GM13977 (cell line): ENCODE results near the gene FAM184B.

Experiments used
- DNase-seq: peaks from one replicate; pipeline ENCODE4 v3.0.0; 2012; ENCODE audit warnings: low spot score
- in situ Hi-C: fragments of 300-500 bp; cut with MboI; formaldehyde crosslinking; loops from one replicate; pipeline ENCODE4 v1.12.0; 2022; ENCODE audit warnings: low sequenced_read_pairs, low pct_unique_long_range_greater_than_20kb, mixed read lengths, inconsistent platforms; ENCODE audit not compliant: unreplicated experiment
- TF ChIP-seq, protein P1 (sequence below): IDR thresholded peaks from 2 replicates; pipeline ENCODE4 v1.5.1; 2012; ENCODE audit warnings: mild to moderate bottlenecking, control low read depth; ENCODE audit not compliant: insufficient read depth; ENCODE audit errors: extremely low read depth, missing control alignments

The FAM184B gene

DNA sequence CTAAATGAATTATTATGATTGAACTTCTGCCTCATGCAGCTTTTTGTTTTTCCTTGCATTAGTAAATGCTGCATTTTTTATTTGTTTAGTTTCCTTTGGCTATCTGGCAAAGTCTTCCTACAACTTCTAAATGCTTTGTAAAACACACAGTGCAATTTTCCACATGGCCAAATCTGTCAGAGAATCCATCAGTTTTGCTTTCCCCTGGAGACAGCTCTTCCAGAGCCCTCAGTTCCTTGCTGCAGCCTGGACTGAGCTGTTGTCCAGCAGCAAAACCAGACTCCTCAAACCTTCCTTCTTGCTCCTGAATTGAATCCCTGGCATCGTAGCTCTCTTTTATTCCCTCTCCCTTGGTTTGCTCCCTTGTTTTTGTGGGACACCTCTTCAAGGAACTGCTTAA lies 124.3 kb downstream of the FAM184B start:
- TF ChIP-seq, protein P1, sequence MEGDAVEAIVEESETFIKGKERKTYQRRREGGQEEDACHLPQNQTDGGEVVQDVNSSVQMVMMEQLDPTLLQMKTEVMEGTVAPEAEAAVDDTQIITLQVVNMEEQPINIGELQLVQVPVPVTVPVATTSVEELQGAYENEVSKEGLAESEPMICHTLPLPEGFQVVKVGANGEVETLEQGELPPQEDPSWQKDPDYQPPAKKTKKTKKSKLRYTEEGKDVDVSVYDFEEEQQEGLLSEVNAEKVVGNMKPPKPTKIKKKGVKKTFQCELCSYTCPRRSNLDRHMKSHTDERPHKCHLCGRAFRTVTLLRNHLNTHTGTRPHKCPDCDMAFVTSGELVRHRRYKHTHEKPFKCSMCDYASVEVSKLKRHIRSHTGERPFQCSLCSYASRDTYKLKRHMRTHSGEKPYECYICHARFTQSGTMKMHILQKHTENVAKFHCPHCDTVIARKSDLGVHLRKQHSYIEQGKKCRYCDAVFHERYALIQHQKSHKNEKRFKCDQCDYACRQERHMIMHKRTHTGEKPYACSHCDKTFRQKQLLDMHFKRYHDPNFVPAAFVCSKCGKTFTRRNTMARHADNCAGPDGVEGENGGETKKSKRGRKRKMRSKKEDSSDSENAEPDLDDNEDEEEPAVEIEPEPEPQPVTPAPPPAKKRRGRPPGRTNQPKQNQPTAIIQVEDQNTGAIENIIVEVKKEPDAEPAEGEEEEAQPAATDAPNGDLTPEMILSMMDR: no peak
- in situ Hi-C loops: no loop called here
- no peak for DNase-seq

DNA sequence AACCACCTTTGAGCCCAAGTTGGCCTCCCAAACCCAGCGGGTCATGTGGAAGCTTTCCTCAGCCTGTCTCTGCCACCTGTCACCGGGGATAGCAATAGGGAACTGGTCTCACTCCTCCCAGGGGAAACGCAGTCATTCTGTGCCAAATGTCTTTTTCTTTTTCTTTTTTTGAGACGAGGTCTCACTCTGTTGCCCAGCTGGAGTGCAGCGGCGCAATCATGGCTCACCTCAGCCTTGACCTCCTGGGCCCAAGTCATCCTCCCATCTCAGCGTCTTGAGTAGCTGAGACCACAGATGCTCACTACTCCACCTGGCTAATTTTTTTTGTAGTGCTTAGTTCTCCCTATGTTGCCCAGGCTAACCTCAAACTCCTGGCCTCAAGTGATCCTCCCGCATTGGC lies 126.7 kb downstream of the FAM184B start:
- in situ Hi-C loops: no loop called here

DNA sequence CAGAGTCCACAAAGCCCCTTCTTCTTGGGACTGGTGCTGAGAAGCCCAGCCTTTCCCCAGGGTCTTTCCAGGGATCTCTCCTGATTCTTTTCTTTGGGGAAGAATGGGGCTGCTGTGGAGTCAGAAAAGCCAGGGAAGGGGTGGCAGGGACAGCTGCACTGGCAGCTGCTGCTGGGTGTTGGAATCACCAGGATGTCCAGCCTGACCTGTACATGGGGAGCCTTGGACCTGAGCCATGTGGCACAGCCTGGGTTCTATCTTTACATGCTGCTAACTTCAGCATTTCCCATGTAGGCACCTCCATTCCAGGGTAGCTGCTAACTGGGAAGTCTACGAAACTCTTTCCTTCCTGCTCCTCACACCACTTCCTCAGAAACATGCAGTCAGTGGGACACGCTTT lies 131.0 kb downstream of the FAM184B start:
- TF ChIP-seq, protein P1: no peak
- DNase-seq: no peak
- in situ Hi-C loops: no loop called here

More for the DNA sequence above, 126.7 kb downstream of the FAM184B start:
- DNase-seq: no peak
- TF ChIP-seq, protein P1: no peak

DNA sequence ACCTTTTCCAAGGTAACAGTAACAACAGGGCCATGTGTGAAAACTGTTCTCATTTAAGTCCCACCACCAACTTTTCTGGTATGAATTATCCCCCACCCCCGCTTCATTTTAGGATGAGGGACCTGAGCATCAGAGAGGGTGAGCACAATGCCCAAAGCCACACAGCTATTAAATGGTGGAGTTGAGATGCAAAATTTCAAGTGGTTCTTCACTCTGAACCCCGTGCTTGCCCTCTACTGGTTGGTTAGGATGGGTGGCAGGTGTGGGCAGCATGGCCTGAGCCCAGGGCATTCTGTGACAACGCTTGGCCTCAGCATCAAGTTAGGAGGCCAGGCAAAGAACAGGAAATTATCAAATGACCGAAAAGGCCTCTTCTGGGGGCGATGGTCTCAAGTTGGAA lies 133.5 kb downstream of the FAM184B start:
- in situ Hi-C loops: no loop called here

DNA sequence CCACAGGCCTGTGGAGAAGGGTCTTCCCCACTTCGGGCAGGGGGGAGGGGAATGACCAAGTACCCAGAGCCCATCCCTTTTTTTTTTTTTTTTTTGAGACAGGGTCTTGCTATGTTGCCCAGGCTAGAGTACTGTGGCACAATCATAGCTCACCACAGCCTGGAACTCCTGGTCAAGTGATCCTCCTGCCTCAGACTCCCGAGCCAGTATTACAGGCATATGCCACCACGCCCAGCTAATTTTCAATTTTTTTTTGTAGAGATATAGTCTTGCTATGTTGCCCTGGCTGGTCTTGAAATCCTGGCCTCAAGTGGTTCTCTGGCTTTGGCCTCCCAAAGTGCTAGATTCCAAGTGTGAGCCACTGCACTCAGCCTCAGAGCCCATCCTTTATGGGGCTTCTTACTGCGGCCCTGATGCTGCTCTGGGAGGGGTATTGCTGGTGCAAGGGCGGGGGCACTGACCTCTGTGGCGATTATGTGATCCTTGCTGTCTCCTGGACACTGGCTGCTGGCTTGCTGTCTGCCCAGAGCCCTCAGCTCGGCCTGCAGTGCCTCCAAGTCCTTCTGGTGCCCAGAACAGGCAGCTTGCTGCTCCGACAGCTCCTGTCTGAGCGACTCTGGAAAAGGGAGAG lies 134.1 kb downstream of the FAM184B start:
- TF ChIP-seq, protein P1: no peak
- in situ Hi-C loops: no loop called here
- no peak for DNase-seq

More for the DNA sequence above, 133.5 kb downstream of the FAM184B start:
- TF ChIP-seq, protein P1: peak; percentile 8
- no peak for DNase-seq

DNA sequence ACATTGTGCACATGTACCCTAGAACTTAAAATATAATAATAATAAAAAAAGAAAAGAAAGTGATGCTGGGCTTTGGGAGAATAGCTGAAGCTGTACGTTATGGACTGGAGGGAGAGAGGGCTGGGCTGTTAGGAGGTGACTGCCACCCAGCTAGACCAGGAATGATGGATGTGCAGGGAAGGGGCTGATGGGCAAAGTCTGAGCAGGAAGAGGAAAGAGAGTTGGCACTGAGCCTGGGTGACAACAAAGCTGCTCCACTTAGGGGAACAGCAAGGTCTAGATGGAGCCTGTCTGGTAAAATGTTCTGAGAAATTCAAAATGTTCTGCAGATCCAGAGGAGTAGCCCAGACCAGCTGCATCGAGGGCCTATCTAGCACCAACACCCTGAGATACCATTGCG lies 134.7 kb downstream of the FAM184B start:
- TF ChIP-seq, protein P1: no peak
- no peak for DNase-seq
- in situ Hi-C loops: no loop called here
